ENCODE data around the gene TSR3.

DNA sequence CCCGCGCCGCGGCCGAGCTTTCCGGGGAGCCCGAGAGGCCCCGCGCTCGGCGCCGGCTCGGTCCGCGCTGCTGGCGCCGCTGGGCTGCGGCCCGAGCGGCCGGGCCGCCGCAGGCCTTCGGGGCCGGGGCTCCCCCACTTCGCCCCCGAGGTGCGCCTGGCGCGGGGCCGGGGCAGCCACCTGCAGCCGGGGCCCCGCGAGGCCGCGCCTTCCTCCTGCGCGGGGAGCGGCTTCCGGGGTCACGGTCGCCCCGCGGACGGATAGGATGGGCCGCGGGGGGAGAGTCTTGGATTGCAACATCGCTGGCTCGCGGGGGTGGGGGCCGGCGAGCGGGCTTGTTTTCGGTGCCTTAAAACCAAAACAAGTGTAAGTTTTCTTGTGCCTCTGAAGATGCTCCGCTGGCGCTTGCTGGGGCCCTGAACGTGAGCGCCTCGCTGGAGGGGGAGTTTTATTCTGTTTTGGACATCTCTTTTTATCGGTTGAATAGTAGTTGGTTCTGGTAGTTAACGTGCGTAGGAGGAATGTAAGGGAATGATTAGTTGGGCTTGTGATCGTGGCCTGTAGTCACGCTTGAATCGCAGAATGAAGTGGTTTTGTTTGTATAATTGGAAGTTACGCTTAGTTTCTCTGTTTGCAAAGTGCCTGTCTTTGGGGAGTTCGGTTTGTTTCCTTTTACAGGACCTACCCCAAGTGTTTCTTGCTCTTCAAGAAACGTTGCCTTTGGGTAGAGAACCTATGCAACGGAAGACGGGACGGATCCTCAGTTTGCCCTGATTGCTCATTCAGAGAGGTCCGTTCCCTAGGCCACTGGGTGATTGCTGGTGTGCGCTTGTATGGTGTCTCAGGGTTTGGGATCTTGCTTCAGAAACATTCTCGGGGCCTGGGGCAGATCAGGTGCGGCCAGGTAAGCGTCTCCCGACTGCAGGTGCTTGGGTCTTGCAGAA lies 41.5 kb downstream of the TSR3 start:
- TF ChIP-seq TAF1 (conservative IDR thresholded peaks at IDR 0.05) (no peak), GABPA (IDR thresholded peaks at IDR 0.05 in 1 of 2, conservative IDR thresholded peaks at IDR 0.05 in 1 of 2) (no peak), EGR1 (IDR thresholded peaks at IDR 0.05; ENCODE audit: low read depth in 2 of 2) (no peak), SP1 (IDR thresholded peaks at IDR 0.05) (no peak), YY1 (IDR thresholded peaks at IDR 0.05) (no peak), JUND (IDR thresholded peaks at IDR 0.05) (no peak), REST (IDR thresholded peaks at IDR 0.05) (no peak)
- TF ChIP-seq, protein P1, sequence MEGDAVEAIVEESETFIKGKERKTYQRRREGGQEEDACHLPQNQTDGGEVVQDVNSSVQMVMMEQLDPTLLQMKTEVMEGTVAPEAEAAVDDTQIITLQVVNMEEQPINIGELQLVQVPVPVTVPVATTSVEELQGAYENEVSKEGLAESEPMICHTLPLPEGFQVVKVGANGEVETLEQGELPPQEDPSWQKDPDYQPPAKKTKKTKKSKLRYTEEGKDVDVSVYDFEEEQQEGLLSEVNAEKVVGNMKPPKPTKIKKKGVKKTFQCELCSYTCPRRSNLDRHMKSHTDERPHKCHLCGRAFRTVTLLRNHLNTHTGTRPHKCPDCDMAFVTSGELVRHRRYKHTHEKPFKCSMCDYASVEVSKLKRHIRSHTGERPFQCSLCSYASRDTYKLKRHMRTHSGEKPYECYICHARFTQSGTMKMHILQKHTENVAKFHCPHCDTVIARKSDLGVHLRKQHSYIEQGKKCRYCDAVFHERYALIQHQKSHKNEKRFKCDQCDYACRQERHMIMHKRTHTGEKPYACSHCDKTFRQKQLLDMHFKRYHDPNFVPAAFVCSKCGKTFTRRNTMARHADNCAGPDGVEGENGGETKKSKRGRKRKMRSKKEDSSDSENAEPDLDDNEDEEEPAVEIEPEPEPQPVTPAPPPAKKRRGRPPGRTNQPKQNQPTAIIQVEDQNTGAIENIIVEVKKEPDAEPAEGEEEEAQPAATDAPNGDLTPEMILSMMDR (IDR thresholded peaks at IDR 0.05; ENCODE audit: low read depth, low read length, missing input control), result no peak
- TF ChIP-seq, protein P2, sequence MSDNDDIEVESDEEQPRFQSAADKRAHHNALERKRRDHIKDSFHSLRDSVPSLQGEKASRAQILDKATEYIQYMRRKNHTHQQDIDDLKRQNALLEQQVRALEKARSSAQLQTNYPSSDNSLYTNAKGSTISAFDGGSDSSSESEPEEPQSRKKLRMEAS (IDR thresholded peaks at IDR 0.05), result no peak

All from liver (tissue), 3 donors.